Right lobe of liver (tissue), 6 donors: ENCODE results near the gene ARPC5. TPM values are rescaled to one million over a fixed set of nuclear protein-coding genes. Genes with fewer than 3 reads are reported as not detected.
A peak's percentile ranks its signal among the peaks of the same experiment; 100 is the strongest.

ENCODE experiments used
- ATAC-seq, 4 donors: fragments of 200-7000 bp; cut with Tn5 transposase; one replicate each; pipeline ENCODE4 v1.9.1; 2020; ENCODE audit warnings: mild to moderate bottlenecking in 4 of 4, moderate library complexity in 4 of 4
- DNase-seq, 3 donors: peaks; one replicate each; pipeline ENCODE4 v3.0.0-alpha.2; 2020
- H3K27ac ChIP-seq, 3 donors: fragments of 200-600 bp; one replicate each; pipeline ENCODE4 v1.8.0; 2022
- H3K27me3 ChIP-seq, 2 donors: fragments of 200-600 bp; one replicate each; pipeline ENCODE4 v1.8.0; 2022
- H3K36me3 ChIP-seq, 4 donors: fragments of 200-600 bp; sonication (generic) in 1 of 4; one replicate each; pipeline versions ENCODE4 v1.5.1 to v1.8.0; 2017 to 2022; ENCODE audit warnings: control low read depth in 1 of 4
- H3K4me1 ChIP-seq, 4 donors: fragments of 200-600 bp; sonication (generic) in 1 of 4; one replicate each; pipeline versions ENCODE4 v1.5.1 to v1.8.0; 2017 to 2022; ENCODE audit warnings: control low read depth in 1 of 4
- H3K4me3 ChIP-seq, 3 donors: fragments of 200-600 bp; one replicate each; pipeline ENCODE4 v1.8.0; 2022
- H3K9me3 ChIP-seq, 4 donors: fragments of 200-600 bp; sonication (generic) in 1 of 4; one replicate each; pipeline versions ENCODE4 v1.5.1 to v1.8.0; 2017 to 2022; ENCODE audit warnings: control low read depth in 1 of 4
- POLR2A ChIP-seq: fragments of 450-650 bp; IDR thresholded peaks from one replicate; pipeline ENCODE4 v1.6.1; 2017; ENCODE audit warnings: antibody characterized with exemption, mild to moderate bottlenecking
- WGBS: methylation state at CpG from one replicate; pipeline ENCODE4 v1.1.6; 2018; ENCODE audit warnings: low coverage, low lambda C conversion rate; ENCODE audit not compliant: insufficient coverage; ENCODE audit errors: missing lambda C conversion rate; 5-methylcytosine and 5-hydroxymethylcytosine counted together
- intact Hi-C, 2 donors: fragments of 100-400 bp; cut with DNase I; formaldehyde crosslinking; loops; one replicate each; pipeline versions ENCODE4 v1.11.2 to v1.14.1; 2022
- total RNA-seq, 6 experiments: library from RNA; depleted of rRNA in 2 of 6; stranded (reverse); fragments of >200 nt in 2 of 6; fragmentation: NEBNext Ultra II Directional in 3 of 6; extraction: Animal tissue kit (Norgen Biotek cat#: 25700) in 3 of 6; gene quantifications; one replicate each; pipeline versions ENCODE4 v1.1.0 to v1.2.4, GENCODE V29; 2016 to 2023
- TF ChIP-seq, protein P1 (sequence below), 4 donors: fragments of 200-600 bp in 3 of 4; fragments of 450-650 bp in 1 of 4; IDR thresholded peaks; one replicate each; pipeline versions ENCODE4 v1.5.1 to v1.8.0; 2016 to 2022; ENCODE audit warnings: antibody characterized with exemption in 4 of 4, mild to moderate bottlenecking in 2 of 4
- donor health status: DM: no; HTN: yes; CAD: no.
- donor health status: DM: no; HTN: no; CAD: no.
- donor health status: DM: no; HTN: no; CAD: no.
- donor health status: DM: no; HTN: yes; CAD: no.
- donor health status: DM: no; HTN: yes; CAD: no.

Gene ARPC5
- total RNA-seq, 6 experiments from 2014 or later, result 23.6 to 70.5 (median 41.3) TPM

DNA sequence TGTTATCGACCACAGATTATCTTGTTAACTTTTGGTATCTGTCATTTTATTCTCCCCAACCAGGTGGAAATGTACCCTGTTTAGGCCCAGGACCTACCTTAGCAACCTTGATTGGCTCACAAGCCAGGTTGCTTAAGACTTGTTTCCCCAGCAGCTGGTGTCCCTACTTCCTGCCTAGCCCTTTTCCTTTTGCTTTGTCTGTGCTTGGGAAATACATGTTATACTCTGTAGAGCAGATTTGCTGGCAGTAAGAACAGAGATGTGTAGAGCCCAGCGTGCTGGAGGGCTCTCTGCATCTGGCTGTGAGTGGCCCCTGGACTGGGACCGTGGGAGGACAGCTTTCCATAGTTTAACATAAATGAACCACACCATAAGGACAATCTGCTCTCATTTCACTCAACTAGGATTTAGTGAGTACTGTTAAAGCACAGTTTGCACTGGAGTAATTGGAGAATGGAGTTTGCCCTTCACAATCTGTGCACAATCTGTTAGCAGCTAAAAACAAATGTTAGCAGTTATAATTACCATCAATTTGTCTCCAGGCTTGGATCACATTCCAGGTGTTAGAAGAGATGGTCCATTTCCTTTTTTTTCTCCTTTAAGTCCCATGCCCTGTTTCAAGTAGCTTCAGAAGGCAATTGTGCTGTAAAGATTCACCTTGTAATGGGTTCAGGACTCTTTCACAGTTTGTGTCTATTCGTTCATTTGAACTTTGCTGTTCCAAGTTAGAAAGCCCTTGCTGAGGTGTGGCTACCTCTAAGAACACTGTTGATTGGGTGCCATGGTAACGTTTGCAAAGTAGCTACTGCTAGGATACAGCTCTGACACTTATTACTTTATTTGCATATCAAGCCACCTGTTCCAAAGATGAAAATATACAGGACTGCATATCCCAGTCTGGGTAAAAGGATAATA lies 17.2 kb upstream of the ARPC5 start, which contains the start of gene APOBEC4:
APOBEC4 (minus strand) TSS at position 770 of the 915 bp plus-strand sequence. CDS start 4,535 bp downstream, outside the sequence.
- H3K36me3 ChIP-seq, result no peaks in the 10 kb centered on the region
- H3K27ac ChIP-seq, result no peak within 1 kb of the TSS
- peaks cover 0 to 5% (median 0%) of the 10 kb centered on the region in 4 donors for H3K4me1 ChIP-seq
- TF ChIP-seq POLR2A, result no peak
- TF ChIP-seq, protein P1, sequence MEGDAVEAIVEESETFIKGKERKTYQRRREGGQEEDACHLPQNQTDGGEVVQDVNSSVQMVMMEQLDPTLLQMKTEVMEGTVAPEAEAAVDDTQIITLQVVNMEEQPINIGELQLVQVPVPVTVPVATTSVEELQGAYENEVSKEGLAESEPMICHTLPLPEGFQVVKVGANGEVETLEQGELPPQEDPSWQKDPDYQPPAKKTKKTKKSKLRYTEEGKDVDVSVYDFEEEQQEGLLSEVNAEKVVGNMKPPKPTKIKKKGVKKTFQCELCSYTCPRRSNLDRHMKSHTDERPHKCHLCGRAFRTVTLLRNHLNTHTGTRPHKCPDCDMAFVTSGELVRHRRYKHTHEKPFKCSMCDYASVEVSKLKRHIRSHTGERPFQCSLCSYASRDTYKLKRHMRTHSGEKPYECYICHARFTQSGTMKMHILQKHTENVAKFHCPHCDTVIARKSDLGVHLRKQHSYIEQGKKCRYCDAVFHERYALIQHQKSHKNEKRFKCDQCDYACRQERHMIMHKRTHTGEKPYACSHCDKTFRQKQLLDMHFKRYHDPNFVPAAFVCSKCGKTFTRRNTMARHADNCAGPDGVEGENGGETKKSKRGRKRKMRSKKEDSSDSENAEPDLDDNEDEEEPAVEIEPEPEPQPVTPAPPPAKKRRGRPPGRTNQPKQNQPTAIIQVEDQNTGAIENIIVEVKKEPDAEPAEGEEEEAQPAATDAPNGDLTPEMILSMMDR (IDR thresholded peaks at IDR 0.05), result no peak
- no peaks in the 10 kb centered on the region for H3K27me3 ChIP-seq
- H3K4me3 ChIP-seq, result no peak within 1 kb of the TSS
- no peaks in the 10 kb centered on the region for H3K9me3 ChIP-seq
- no peak for DNase-seq
- intact Hi-C loops, result loop anchor here in 1 of 2 donors (10.0 kb wide), 1 partner anchor 262 kb away; no protein-coding TSS in a partner anchor
- peak; percentile 42 to 71 (median 51) for ATAC-seq
- 56% methylated on average over 5 of the region's 5 CpGs for WGBS

DNA sequence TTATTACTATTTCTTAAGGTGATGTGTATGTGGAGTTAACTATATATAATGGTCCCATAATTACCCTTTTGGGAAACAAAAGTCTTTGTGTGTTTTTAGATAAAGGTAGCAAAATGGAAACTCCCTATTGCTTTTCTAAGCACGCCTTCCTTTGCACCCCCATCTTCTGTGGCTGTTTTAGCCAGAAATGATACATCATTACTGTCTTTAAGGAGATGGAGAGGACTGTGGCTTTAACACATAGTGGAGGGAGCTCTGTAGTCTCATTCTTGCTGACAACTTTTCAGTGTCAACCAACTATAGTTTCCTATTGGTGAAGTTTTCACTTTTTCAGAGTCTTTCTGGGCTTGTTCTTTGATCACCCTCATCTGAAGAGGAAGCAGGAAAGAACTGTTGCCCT lies 16.5 kb upstream of the ARPC5 start:
- no peaks in the 10 kb centered on the region for H3K9me3 ChIP-seq
- H3K27ac ChIP-seq, result no peak overlapping the region
- TF ChIP-seq, protein P1 (IDR thresholded peaks at IDR 0.05), result no peak
- TF ChIP-seq POLR2A, result no peak
- no peaks in the 10 kb centered on the region for H3K36me3 ChIP-seq
- H3K27me3 ChIP-seq, result no peaks in the 10 kb centered on the region
- intact Hi-C loops, result loop anchor here in 1 of 2 donors (10.0 kb wide), 1 partner anchor 263 kb away; no protein-coding TSS in a partner anchor
- 79% methylated on average over 1 of the region's 1 CpG for WGBS
- no peak overlapping the region for H3K4me3 ChIP-seq
- no peak for DNase-seq
- no peak for ATAC-seq
- H3K4me1 ChIP-seq, result peaks cover 0 to 5% (median 0%) of the 10 kb centered on the region in 4 donors

DNA sequence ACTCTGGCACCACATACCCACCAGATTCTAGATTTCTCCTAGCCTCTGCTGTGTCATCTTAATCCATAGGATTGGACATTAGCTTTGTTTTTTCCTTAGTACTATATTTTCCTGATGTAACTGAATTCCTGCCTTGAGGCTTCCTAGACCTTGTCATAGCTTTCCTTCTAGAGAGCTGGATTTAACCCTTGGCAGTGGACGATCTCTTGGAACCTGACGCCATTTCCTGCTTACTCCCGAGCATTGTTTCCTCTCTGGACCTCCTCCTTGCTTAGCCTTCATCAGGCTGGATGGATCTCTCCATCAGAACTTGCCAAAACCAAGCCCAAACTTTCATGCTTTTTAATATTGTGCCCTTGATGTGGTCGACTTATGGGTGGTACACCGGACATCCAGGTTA lies 16.0 kb upstream of the ARPC5 start:
- H3K27ac ChIP-seq, result no peak overlapping the region
- ATAC-seq (no peak), DNase-seq (no peak)
- no peak overlapping the region for H3K4me3 ChIP-seq
- no peaks in the 10 kb centered on the region for H3K36me3 ChIP-seq
- peaks cover 0 to 5% (median 0%) of the 10 kb centered on the region in 4 donors for H3K4me1 ChIP-seq
- TF ChIP-seq POLR2A, result no peak
- TF ChIP-seq, protein P1 (IDR thresholded peaks at IDR 0.05), result no peak
- intact Hi-C loops, result loop anchor here in 1 of 2 donors (10.0 kb wide), 1 partner anchor 263 kb away; no protein-coding TSS in a partner anchor
- no peaks in the 10 kb centered on the region for H3K27me3 ChIP-seq
- 76% methylated on average over 5 of the region's 5 CpGs for WGBS
- no peaks in the 10 kb centered on the region for H3K9me3 ChIP-seq

DNA sequence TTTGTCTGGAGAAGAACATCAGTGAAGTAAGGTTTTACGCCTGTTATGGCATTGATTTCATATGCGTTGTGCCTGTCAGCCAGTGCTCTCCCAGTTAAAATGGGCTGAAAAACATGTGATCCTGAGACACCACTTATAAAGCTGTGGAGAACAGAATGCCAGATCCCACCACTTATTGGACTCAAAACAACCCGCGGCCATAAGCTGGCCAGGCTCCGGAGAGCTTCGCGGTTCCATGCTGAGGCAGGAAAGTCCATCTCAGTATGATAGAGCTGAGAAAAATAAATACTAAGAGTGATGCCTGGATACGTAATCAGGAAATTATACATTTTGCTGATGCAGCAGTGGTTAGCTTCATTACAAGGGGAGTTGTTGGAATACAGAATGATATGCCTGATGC lies 12.5 kb upstream of the ARPC5 start:
- Histone ChIP-seq H3K9me3 (no peaks in the 10 kb centered on the region), H3K4me1 (peaks cover 0 to 5% (median 0%) of the 10 kb centered on the region in 4 donors), H3K27ac (no peak overlapping the region), H3K27me3 (no peaks in the 10 kb centered on the region), H3K36me3 (no peaks in the 10 kb centered on the region), H3K4me3 (no peak overlapping the region)
- intact Hi-C loops, result no loop called here
- no peak for TF ChIP-seq POLR2A
- TF ChIP-seq, protein P1 (IDR thresholded peaks at IDR 0.05), result no peak
- DNase-seq (no peak), ATAC-seq (no peak)
- 89% methylated on average over 6 of the region's 8 CpGs for WGBS
